ENCODE measurements around the gene ADCY2.

GRCh38 chr5:7667216-7667767 is 271.4 kb downstream of the ADCY2 start:
- no peak for TF ChIP-seq POLR2AphosphoS5 (IDR thresholded peaks at IDR 0.05; ENCODE audit: low read depth, low read length)
- TF ChIP-seq, protein P1, sequence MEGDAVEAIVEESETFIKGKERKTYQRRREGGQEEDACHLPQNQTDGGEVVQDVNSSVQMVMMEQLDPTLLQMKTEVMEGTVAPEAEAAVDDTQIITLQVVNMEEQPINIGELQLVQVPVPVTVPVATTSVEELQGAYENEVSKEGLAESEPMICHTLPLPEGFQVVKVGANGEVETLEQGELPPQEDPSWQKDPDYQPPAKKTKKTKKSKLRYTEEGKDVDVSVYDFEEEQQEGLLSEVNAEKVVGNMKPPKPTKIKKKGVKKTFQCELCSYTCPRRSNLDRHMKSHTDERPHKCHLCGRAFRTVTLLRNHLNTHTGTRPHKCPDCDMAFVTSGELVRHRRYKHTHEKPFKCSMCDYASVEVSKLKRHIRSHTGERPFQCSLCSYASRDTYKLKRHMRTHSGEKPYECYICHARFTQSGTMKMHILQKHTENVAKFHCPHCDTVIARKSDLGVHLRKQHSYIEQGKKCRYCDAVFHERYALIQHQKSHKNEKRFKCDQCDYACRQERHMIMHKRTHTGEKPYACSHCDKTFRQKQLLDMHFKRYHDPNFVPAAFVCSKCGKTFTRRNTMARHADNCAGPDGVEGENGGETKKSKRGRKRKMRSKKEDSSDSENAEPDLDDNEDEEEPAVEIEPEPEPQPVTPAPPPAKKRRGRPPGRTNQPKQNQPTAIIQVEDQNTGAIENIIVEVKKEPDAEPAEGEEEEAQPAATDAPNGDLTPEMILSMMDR (IDR thresholded peaks at IDR 0.05), result no peak
- TF ChIP-seq TEAD4 (IDR thresholded peaks at IDR 0.05; ENCODE audit: borderline replicate concordance, insufficient read depth), result no peak

Data from SK-N-SH (cell line).